ENCODE measurements around the gene RBMS1. TPM values are rescaled to one million over a fixed set of nuclear protein-coding genes. Genes with fewer than 3 reads are reported as not detected.

RBMS1 gene
- total and polyA plus RNA-seq, 2 of the 13 experiments (the other 11 are each of a cell fraction or from before 2014, with no cell fraction given), result 55.5 to 110 TPM

DNA sequence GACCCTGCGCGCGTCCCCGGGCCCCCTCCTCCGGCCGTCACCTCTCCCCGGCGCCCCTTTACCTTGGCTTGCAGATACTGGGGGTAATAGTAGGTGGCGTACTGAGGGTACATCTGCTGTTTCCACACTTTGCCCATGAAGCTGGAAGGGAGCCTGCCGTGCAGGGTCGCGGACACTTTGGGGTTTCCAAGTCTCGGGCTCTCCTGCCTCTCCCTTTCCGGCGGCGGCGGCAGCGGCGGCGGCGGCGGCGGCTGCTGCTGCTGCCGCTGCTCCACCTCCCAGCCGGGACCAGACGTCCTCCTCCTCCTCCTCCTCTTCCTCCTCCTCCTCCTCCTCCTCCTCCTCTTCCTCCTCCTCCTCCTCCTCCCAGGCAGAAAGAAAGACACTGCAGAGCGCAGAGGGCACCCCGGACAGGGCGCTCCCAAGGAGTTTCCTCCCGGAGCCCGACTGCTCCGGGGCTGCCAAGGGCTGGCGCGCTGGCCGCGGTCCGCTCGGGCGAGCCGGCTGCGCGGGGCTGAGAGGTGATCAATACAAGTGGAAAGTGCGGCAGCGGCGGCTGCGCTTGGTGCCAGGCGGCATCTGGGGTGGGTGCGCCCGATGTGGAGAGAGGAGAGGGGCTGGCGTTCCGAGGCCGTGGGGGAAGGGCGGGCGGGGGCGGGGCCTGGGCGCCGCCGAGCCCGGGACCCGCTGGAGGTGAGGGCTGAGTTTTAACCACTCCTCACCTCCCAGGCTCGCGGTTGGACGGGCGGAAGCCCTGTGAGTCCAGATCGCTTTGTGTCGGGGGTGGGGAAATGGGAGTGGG, at the start of gene RBMS1 (continued):
- TF ChIP-seq, protein P1, sequence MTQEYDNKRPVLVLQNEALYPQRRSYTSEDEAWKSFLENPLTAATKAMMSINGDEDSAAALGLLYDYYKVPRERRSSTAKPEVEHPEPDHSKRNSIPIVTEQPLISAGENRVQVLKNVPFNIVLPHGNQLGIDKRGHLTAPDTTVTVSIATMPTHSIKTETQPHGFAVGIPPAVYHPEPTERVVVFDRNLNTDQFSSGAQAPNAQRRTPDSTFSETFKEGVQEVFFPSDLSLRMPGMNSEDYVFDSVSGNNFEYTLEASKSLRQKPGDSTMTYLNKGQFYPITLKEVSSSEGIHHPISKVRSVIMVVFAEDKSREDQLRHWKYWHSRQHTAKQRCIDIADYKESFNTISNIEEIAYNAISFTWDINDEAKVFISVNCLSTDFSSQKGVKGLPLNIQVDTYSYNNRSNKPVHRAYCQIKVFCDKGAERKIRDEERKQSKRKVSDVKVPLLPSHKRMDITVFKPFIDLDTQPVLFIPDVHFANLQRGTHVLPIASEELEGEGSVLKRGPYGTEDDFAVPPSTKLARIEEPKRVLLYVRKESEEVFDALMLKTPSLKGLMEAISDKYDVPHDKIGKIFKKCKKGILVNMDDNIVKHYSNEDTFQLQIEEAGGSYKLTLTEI (CRISPR knock-in tag; conservative IDR thresholded peaks at IDR 0.05), result no peak
- TF ChIP-seq, protein P2, sequence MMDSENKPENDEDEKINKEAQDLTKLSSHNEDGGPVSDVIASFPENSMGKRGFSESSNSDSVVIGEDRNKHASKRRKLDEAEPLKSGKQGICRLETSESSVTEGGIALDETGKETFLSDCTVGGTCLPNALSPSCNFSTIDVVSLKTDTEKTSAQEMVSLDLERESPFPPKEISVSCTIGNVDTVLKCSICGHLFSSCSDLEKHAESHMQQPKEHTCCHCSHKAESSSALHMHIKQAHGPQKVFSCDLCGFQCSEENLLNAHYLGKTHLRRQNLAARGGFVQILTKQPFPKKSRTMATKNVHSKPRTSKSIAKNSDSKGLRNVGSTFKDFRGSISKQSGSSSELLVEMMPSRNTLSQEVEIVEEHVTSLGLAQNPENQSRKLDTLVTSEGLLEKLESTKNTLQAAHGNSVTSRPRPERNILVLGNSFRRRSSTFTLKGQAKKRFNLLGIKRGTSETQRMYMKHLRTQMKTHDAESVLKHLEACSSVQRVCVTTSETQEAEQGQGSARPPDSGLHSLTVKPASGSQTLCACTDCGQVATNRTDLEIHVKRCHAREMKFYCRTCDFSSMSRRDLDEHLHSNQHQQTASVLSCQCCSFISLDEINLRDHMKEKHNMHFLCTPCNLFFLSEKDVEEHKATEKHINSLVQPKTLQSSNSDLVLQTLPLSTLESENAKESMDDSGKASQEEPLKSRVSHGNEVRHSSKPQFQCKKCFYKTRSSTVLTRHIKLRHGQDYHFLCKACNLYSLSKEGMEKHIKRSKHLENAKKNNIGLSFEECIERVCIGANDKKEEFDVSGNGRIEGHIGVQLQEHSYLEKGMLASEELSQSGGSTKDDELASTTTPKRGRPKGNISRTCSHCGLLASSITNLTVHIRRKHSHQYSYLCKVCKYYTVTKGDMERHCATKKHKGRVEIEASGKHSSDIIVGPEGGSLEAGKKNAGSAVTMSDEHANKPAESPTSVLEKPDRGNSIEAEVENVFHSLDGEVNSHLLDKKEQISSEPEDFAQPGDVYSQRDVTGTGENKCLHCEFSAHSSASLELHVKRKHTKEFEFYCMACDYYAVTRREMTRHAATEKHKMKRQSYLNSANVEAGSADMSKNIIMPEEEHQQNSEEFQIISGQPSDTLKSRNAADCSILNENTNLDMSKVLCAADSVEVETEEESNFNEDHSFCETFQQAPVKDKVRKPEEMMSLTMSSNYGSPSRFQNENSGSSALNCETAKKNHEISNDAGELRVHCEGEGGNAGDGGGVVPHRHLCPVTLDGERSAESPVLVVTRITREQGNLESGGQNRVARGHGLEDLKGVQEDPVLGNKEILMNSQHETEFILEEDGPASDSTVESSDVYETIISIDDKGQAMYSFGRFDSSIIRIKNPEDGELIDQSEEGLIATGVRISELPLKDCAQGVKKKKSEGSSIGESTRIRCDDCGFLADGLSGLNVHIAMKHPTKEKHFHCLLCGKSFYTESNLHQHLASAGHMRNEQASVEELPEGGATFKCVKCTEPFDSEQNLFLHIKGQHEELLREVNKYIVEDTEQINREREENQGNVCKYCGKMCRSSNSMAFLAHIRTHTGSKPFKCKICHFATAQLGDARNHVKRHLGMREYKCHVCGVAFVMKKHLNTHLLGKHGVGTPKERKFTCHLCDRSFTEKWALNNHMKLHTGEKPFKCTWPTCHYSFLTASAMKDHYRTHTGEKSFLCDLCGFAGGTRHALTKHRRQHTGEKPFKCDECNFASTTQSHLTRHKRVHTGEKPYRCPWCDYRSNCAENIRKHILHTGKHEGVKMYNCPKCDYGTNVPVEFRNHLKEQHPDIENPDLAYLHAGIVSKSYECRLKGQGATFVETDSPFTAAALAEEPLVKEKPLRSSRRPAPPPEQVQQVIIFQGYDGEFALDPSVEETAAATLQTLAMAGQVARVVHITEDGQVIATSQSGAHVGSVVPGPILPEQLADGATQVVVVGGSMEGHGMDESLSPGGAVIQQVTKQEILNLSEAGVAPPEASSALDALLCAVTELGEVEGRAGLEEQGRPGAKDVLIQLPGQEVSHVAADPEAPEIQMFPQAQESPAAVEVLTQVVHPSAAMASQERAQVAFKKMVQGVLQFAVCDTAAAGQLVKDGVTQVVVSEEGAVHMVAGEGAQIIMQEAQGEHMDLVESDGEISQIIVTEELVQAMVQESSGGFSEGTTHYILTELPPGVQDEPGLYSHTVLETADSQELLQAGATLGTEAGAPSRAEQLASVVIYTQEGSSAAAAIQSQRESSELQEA (CRISPR knock-in tag; IDR thresholded peaks at IDR 0.05; ENCODE audit: not compliant biosample characterization), result no peak
- TF ChIP-seq TFE3 (CRISPR knock-in tag; IDR thresholded peaks at IDR 0.05) (no peak), SCMH1 (CRISPR knock-in tag; IDR thresholded peaks at IDR 0.05; ENCODE audit: borderline replicate concordance) (no peak), POLR2A (IDR thresholded peaks at IDR 0.05; ENCODE audit: insufficient read depth in 1 of 2, low read depth in 2 of 2, low read length in 2 of 2) (peak in 1 of 2 experiments; percentile 79; a peak in 3 of 4 replicates), UBTF (CRISPR knock-in tag; IDR thresholded peaks at IDR 0.05) (peak; percentile 57; the same call in 1 of the 2 replicates), REL (CRISPR knock-in tag; conservative IDR thresholded peaks at IDR 0.05) (0 out of 2 replicates have a peak, but pooled peaks have one; percentile 29), ZBTB44 (CRISPR knock-in tag; IDR thresholded peaks at IDR 0.05) (no peak), RARG (CRISPR knock-in tag; IDR thresholded peaks at IDR 0.05; ENCODE audit: low read depth) (peak; percentile 10; the same call in 1 of the 2 replicates), ZNF589 (CRISPR knock-in tag; conservative IDR thresholded peaks at IDR 0.05) (peak; percentile 79; the same call in 1 of the 2 replicates)

All from HepG2 (cell line).